ENCODE results near the gene ASGR1.

The ASGR1 gene, protein sequence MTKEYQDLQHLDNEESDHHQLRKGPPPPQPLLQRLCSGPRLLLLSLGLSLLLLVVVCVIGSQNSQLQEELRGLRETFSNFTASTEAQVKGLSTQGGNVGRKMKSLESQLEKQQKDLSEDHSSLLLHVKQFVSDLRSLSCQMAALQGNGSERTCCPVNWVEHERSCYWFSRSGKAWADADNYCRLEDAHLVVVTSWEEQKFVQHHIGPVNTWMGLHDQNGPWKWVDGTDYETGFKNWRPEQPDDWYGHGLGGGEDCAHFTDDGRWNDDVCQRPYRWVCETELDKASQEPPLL

GRCh38 chr17:7179317-7180254, at the start of gene ASGR1:
TSS of gene ASGR1 (minus strand) at chr17:7179370. CDS start at chr17:7178563, 807 bp downstream.
- no peak for DNase-seq

GRCh38 chr17:7228920-7229319, 49.8 kb upstream of the ASGR1 start:
- DNase-seq = no peak

DNA sequence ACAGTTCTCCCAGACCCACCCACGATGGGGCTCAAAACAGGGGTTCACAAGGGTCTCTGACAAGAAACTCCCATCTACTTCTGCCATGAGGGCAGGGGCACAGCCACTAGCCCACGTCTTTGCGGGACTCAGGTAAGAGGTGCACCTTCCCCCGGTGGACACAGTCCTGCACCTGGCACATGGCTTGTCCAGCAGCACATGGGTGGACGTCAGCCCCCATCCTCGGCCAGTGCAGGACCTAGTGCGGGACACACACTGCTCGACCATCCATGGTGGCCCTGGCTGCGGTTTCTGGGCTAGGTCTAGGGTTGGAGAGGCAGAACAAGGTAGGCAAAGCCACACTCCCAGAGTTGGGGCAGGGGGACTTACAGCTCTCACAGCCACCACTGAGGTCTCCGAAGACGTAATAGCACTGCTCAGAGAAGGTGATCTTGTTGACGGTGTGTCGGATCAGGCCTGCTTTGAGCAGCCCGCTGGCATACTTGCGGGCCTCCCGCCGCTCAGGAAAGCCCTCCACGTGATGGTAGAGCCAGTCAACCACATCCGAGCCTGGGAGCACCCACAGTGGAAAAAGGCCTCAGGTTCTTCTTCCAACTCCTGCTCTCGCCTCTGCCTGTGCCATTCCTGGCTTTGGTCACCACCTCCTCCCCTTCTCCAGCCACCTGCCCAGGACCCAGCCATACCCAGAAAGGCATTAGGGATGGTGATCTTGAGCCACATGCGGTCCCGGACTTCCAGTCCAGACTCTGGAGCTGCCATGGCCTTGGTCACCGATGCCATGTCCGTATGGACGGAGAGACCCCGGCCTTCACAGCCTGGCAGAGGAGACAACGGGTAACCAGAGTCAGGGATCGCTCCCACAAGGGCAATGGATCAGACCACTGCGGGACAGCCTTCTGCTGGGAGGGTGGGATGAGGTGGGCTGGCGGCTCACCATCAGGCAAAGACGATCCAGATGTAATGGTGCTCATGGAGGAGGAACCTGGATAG, 47.8 kb upstream of the ASGR1 start:
- DNase-seq = no peak

- DNase-seq = no peak
Observed at GRCh38 chr17:7225711-7226331, 46.7 kb upstream of the ASGR1 start.

DNA sequence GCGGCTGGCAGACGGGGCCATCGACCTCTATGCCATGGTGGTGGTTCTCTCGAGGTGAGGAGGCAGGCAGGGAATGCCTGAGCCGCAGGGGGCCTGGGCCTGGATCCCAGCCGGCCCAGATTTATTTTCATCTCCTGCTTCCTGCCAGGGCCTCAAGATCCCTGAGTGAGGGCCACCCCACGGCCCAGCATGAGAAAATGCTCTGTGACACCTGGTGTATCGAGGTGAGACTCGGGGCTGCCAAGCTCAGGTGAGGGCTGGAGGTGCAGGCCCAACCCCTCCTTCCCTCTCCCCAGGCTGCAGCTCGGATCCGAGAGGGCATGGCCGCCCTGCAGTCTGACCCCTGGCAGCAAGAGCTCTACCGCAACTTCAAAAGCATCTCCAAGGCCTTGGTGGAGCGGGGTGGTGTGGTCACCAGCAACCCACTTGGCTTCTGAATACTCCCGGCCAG, 45.5 kb upstream of the ASGR1 start:
- no peak for DNase-seq

GRCh38 chr17:7224110-7224509, 44.9 kb upstream of the ASGR1 start:
- no peak for DNase-seq

DNA sequence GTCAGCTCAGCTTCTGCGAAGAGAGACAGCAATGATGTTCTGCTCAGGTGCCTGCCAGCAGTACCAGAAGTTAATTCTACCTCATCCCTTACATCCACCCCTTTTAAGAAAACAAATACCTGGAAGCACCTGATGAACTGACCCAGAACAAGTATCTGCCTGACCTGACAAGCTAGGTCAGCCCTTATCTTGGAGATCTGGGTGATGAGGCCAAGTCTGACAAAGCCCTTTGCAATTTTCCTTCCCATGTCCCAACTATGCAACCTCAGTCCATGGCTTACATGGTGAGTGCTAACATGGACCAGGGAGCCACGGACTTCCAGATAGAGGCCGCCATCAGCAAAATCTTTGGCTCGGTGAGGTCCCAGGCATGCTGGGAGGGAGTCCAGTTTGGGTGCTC, 44.2 kb upstream of the ASGR1 start:
- DNase-seq = no peak

DNA sequence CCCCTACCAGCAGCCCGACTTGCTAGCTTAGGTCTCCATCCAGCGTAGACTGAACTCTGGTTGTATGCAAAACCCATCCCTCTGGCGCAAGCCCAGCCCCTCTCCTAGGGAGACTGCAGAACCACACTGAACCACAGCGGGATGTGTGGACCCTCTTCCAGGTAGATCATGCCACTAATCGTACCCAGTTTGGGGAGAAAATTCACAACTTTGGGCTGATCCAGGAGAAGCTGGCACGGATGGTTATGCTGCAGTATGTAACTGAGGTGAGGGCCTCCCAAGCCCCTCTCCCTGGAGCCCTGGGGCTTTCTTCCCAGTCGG, 43.8 kb upstream of the ASGR1 start:
- DNase-seq = no peak

GRCh38 chr17:7222093-7222971, 43.2 kb upstream of the ASGR1 start:
- DNase-seq = no peak

DNA sequence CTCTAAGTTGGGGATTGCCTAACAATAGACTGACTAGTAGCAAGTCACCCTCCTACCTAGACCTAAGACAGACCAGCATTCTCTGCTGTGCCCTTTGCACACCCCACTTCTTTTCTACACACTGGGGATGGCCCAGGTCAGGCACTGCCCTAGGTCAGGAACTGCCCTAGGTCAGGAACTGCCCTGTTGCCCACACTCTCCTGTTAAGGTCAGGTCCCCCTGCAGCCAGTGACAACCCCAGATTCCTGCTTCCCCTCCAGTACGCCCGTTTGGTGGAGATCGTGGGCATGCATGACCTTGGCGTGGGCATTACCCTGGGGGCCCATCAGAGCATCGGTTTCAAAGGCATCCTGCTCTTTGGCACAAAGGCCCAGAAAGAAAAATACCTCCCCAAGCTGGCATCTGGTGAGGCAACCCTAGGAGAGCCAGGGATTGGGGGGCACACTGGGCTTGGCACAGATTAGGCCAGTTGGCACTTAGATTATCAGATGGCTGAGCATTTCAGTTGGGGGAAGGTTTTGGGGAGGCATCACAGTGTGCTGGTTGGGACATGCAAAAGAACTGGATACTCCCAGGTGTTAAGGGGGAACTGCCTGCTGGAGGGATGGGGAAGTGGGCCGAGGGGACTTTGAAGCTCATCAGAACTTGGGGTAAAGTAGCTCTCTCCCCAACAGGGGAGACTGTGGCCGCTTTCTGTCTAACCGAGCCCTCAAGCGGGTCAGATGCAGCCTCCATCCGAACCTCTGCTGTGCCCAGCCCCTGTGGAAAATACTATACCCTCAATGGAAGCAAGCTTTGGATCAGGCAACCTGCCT, 42.3 kb upstream of the ASGR1 start:
- DNase-seq = no peak

DNA sequence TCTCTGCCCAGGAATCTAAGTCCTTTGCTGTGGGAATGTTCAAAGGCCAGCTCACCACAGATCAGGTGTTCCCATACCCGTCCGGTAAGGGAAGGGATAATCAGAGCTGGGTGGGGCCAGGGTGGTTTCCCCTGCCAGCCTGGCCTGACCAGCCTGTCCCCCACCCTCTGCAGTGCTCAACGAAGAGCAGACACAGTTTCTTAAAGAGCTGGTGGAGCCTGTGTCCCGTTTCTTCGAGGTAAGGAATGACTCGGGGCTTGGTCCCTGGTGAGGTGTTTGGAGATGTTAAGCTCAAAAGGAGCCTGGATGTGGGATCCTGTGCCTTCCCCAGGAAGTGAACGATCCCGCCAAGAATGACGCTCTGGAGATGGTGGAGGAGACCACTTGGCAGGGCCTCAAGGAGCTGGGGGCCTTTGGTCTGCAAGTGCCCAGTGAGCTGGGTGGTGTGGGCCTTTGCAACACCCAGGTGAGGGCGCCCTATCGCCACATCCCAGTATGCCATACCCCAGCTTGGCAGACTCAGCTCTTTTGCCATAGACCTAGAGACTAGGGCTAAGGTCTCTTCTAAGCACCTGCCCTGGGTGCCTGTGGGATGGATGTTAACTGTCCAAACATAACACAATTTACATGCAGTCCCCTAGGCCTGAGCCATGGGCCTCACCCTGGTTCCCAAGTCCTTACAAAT, 41.6 kb upstream of the ASGR1 start:
- DNase-seq = peak; percentile 42

GRCh38 chr17:7219812-7220592, 40.8 kb upstream of the ASGR1 start, which contains the start of the genes ACADVL and DLG4:
TSS of gene ACADVL (plus strand) at chr17:7219938. CDS start at chr17:7219985, 47 bp downstream.
TSS of gene DLG4 (minus strand) at chr17:7219836.
- peak; percentile 65 for DNase-seq

DNA sequence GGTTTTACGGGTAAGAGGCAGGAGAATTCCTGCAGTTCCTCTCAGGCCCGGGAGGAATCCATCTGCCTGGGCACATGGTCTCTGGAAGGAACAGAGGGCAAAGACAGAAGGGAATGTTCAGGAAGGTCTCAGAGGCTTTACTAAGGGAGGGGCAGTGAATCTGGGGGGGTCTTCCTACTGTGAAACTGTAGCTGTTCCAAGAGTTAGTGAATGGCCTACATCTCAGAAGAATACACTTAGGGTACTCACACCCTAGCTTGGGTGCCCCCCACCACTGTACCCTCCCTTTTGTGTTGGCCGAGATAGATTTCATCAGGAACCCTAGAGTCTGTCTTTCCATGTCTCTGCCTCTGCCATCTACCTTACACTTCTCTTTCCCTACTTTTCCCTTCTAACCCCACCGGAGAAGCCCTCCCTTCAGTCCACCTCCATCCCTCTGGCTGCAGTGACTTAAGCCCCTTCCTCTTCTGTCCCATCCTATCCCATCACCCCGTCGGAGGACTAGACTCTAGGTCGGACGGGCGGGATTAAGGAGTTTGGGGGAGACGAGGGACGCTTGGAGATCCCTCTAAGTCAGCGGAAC, 40.1 kb upstream of the ASGR1 start:
- DNase-seq = no peak

- DNase-seq = no peak
Observed at GRCh38 chr17:7218758-7219157, 39.6 kb upstream of the ASGR1 start.

- no peak for DNase-seq
Observed at GRCh38 chr17:7218166-7218565, 39.0 kb upstream of the ASGR1 start.

DNA sequence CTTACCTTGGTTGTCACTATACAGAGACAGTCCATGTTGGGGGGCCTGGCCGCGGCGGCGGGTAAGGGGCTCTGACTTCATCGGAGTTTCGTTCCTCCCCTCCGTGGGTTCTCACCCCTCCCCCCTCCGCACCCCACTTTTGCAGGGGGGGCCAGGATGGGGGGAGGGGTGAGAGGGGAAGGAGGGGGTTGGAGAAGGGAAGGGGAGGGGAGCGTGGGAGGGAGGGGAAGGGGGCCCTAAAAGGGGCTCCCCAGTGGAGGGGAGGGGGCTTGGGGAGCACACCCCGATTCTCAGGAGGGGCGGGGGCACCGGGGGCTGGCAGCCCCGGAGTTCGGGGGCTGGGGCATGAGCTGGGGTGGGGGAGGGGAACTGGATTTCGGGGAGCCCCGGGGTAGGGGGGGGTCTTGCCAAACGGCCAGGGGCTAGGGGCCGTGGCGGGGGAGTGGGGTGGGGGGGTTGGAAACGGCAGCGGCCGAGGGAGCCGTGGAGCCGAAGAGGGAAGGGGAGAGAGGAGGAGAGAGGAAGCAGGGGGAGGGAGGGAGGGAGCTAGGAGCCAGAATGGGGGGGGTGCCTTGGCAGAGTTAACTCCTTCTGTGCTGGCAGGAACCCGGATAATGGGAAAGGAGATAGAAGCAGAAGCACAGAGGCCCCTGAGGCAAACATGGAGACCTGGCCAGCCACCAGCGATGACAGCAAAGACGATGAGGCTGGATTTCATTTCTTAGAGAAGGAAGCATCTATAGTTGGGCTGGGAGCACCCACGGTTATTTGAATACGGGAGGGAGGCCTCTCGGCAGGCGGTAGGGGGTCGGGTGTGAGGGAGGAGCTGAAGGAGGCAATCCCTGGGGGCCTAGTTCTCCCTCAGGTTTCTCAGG, 38.2 kb upstream of the ASGR1 start:
- no peak for DNase-seq

Measured in activated effector memory CD4-positive, alpha-beta T cell treated with Interleukin-2 at 50 U/mL for 16 hours (primary cell).